Activated CD4-positive, alpha-beta T cell treated with anti-CD3 and anti-CD28 coated beads for 1 hour (primary cell): ENCODE measurements around the gene DLGAP4.
"Not testable (repeated sequence)": the region's sequence is repeated elsewhere in the genome, so short reads cannot be mapped to it uniquely, and the experiment has no call there.

ENCODE experiments used
- DNase-seq: peaks from one replicate; pipeline ENCODE4 v3.0.0-alpha.2; 2020

Gene DLGAP4

GRCh38 chr20:36544134-36545018 lies 238.2 kb downstream of the DLGAP4 start:
- DNase-seq: no peak

GRCh38 chr20:36546111-36546736 lies 240.1 kb downstream of the DLGAP4 start:
- DNase-seq: no peak

GRCh38 chr20:36547186-36548005 lies 241.3 kb downstream of the DLGAP4 start:
- DNase-seq: no peak

GRCh38 chr20:36548006-36548315 lies 241.8 kb downstream of the DLGAP4 start:
- DNase-seq: no peak

- DNase-seq: no peak
Measured at GRCh38 chr20:36548704-36549627, 242.8 kb downstream of the DLGAP4 start.

GRCh38 chr20:36549628-36549941 lies 243.4 kb downstream of the DLGAP4 start:
- no peak for DNase-seq

GRCh38 chr20:36549942-36550789 lies 244.0 kb downstream of the DLGAP4 start:
- DNase-seq: no peak

GRCh38 chr20:36550790-36551299 lies 244.7 kb downstream of the DLGAP4 start:
- no peak for DNase-seq

GRCh38 chr20:36555248-36555647 lies 249.1 kb downstream of the DLGAP4 start:
- DNase-seq: no peak

GRCh38 chr20:36562724-36563123 lies 256.6 kb downstream of the DLGAP4 start:
- no peak for DNase-seq

- DNase-seq: no peak
Measured at GRCh38 chr20:36563374-36563773, 257.2 kb downstream of the DLGAP4 start.

GRCh38 chr20:36564078-36564725 lies 258.1 kb downstream of the DLGAP4 start:
- not testable (repeated sequence) for DNase-seq

- DNase-seq: not testable (repeated sequence)
Measured at GRCh38 chr20:36564726-36565121, 258.6 kb downstream of the DLGAP4 start.

GRCh38 chr20:36565520-36565919 lies 259.4 kb downstream of the DLGAP4 start:
- no peak for DNase-seq

GRCh38 chr20:36569847-36570429 lies 263.8 kb downstream of the DLGAP4 start:
- DNase-seq: no peak

GRCh38 chr20:36571564-36572504 lies 265.7 kb downstream of the DLGAP4 start:
- no peak for DNase-seq

- peak; percentile 62 for DNase-seq
Measured at GRCh38 chr20:36572701-36573102, 266.6 kb downstream of the DLGAP4 start.

GRCh38 chr20:36573103-36573797 lies 267.1 kb downstream of the DLGAP4 start, which contains the start of gene TGIF2:
Gene TGIF2, plus strand, starts transcription at chr20:36573597. Its CDS starts 5,178 bp downstream, at chr20:36578775.
- peak; percentile 84 for DNase-seq
